Ovary (tissue), 3 donors: ENCODE results near the gene BTN3A1.

Experiments
- EP300 ChIP-seq: sonication (generic); formaldehyde crosslinking; IDR thresholded peaks from one replicate; pipeline ENCODE4 v1.6.1; 2017; ENCODE audit warnings: antibody characterized with exemption
- POLR2A ChIP-seq: fragments of 450-650 bp; IDR thresholded peaks from one replicate; pipeline ENCODE4 v1.6.1; 2017; ENCODE audit warnings: antibody characterized with exemption, mild to moderate bottlenecking, moderate library complexity
- TF ChIP-seq, protein P1 (sequence below), 3 donors: fragments of 450-650 bp in 2 of 3; fragments of 200-600 bp in 1 of 3; IDR thresholded peaks; one replicate each; pipeline versions ENCODE4 v1.5.1 to v1.8.0; 2016 to 2022; ENCODE audit warnings: antibody characterized with exemption in 3 of 3, mild to moderate bottlenecking in 1 of 3
- donor health status: DM: no; HTN: no; CAD: no.

- TF ChIP-seq, protein P1, sequence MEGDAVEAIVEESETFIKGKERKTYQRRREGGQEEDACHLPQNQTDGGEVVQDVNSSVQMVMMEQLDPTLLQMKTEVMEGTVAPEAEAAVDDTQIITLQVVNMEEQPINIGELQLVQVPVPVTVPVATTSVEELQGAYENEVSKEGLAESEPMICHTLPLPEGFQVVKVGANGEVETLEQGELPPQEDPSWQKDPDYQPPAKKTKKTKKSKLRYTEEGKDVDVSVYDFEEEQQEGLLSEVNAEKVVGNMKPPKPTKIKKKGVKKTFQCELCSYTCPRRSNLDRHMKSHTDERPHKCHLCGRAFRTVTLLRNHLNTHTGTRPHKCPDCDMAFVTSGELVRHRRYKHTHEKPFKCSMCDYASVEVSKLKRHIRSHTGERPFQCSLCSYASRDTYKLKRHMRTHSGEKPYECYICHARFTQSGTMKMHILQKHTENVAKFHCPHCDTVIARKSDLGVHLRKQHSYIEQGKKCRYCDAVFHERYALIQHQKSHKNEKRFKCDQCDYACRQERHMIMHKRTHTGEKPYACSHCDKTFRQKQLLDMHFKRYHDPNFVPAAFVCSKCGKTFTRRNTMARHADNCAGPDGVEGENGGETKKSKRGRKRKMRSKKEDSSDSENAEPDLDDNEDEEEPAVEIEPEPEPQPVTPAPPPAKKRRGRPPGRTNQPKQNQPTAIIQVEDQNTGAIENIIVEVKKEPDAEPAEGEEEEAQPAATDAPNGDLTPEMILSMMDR (IDR thresholded peaks at IDR 0.05): no peak
- TF ChIP-seq POLR2A: no peak
- TF ChIP-seq EP300: no peak
Measured at GRCh38 chr6:26411751-26412150, 9.7 kb downstream of the BTN3A1 start.
